NCI-H526 (cell line): Measurements from ENCODE around the gene BIK.
"Not testable (repeated sequence)": the region's sequence is repeated elsewhere in the genome, so short reads cannot be mapped to it uniquely, and the experiment has no call there.

ENCODE experiments used
- DNase-seq, 2 experiments: peaks; one replicate each; lab custom pipeline; 2025; lab: John Stamatoyannopoulos, UW

Gene BIK, protein sequence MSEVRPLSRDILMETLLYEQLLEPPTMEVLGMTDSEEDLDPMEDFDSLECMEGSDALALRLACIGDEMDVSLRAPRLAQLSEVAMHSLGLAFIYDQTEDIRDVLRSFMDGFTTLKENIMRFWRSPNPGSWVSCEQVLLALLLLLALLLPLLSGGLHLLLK

GRCh38 chr22:43110444-43110926 is at the start of gene BIK:
TSS of gene BIK (plus strand) at chr22:43110750. CDS start at chr22:43124023, 13,273 bp downstream.
- DNase-seq: peak; percentile 27 to 64

GRCh38 chr22:43066134-43066533 is 44.4 kb upstream of the BIK start:
- no peak for DNase-seq

- no peak for DNase-seq
Measured at GRCh38 chr22:43066844-43067385, 43.6 kb upstream of the BIK start.

GRCh38 chr22:43077121-43077877 is 33.3 kb upstream of the BIK start:
- DNase-seq: no peak

- DNase-seq: no peak
Measured at GRCh38 chr22:43078522-43078921, 32.0 kb upstream of the BIK start.

- no peak for DNase-seq
Measured at GRCh38 chr22:43079742-43080141, 30.8 kb upstream of the BIK start.

GRCh38 chr22:43080616-43081015 is 29.9 kb upstream of the BIK start:
- DNase-seq: no peak

- DNase-seq: no peak
Measured at GRCh38 chr22:43081968-43082367, 28.6 kb upstream of the BIK start.

GRCh38 chr22:43085658-43086606 is 24.6 kb upstream of the BIK start:
- DNase-seq: no peak

GRCh38 chr22:43088627-43088983 is 21.9 kb upstream of the BIK start:
- no peak for DNase-seq

GRCh38 chr22:43088984-43089717 is 21.4 kb upstream of the BIK start, which contains the start of gene TTLL1:
TSS of gene TTLL1 (minus strand) at chr22:43089391. CDS start at chr22:43075586, 13,805 bp downstream.
- DNase-seq: peak; percentile 70 to 92

GRCh38 chr22:43090130-43090789 is 20.3 kb upstream of the BIK start:
- DNase-seq: peak; percentile 61 to 68

DNA sequence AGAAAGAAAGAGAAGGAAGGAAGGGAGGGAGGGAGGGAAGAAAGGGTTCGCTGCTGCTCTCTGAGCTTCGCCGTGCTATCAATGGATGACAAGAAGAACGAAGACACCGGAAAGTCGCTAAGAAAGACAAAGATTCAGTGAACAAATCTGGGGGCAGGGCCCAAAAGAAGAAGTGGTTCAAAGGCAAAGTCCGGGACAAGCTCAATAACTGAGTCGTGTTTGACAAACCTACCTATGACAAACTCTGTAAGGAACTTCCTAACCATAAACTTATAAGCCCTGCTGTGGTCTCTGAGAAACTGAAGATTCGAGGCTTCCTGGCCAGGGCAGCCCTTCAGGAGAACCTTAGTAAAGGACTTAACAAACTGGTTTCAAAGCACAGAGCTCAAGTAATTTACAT is 18.5 kb upstream of the BIK start:
- no peak for DNase-seq

DNA sequence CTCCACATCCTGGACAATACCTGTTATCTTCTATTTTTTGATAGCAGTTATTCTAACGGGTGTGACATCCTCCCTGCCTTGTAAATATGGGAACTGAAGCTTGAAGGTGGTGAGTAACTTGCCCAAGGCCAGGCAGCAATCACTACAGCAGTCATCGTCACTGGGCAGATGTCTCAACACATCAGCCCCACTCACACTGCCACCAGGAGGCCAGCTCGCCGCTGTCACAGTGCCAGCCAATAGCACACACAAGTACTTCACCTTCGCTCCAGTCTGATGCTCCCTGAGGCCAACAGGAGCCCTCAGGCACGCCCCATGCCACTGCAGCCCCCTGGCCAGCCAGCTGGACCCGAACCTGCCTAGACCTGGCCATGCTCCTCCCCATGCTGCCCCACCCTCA is 16.5 kb upstream of the BIK start:
- no peak for DNase-seq

DNA sequence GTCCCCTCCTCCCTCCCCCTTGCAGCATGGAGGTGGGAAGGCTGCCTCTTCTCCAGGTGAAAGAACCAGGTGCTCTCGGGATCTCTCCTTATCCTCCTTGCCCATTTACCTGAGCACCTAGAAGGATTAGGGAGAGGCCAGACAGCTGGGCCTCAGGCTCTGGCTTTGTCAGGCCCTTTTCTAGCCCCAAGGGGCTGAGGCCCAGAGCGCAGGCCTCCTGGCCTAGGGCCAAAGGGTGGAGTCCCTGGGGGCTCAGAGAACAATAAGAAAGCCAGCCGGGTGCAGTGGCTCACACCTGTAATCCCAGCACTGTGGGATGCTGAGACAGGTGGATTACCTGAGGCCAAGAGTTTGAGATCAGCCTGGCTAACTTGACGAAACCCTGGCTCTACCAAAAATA is 16.0 kb upstream of the BIK start:
- no peak for DNase-seq

- no peak for DNase-seq
Measured at GRCh38 chr22:43096420-43096819, 14.1 kb upstream of the BIK start.

- no peak for DNase-seq
Measured at GRCh38 chr22:43098356-43098755, 12.2 kb upstream of the BIK start.

GRCh38 chr22:43099095-43099494 is 11.5 kb upstream of the BIK start:
- DNase-seq: no peak

- no peak for DNase-seq
Measured at GRCh38 chr22:43100225-43100624, 10.3 kb upstream of the BIK start.

- no peak for DNase-seq
Measured at GRCh38 chr22:43101306-43101705, 9.2 kb upstream of the BIK start.

- not testable (repeated sequence) for DNase-seq
Measured at GRCh38 chr22:43104056-43104625, 6.4 kb upstream of the BIK start.
